ENCODE results near the gene CYP46A1.

The CYP46A1 gene

GRCh38 chr14:99678198-99678597 lies 5.9 kb upstream of the CYP46A1 start:
- DNase-seq (ENCODE audit: low read depth, low spot score), result no peak
- ChIA-PET CTCF (interaction anchor here (0.8 to 8.1 kb wide), 5 partner anchors 9 to 206 kb away, joined by 3 to 134 read pairs (median 4); no protein-coding TSS in a partner anchor), POLR2A (no interaction called here)
- H3K4me3 ChIP-seq (ENCODE audit: low read depth, low read length), result no peak overlapping the region
- TF ChIP-seq CTCF (IDR thresholded peaks at IDR 0.05; ENCODE audit: insufficient read depth, low read length, missing control alignments), result no peak

- POLR2A ChIA-PET, result no interaction called here
- TF ChIP-seq CTCF (IDR thresholded peaks at IDR 0.05; ENCODE audit: insufficient read depth, low read length, missing control alignments), result no peak
- no peak for DNase-seq (ENCODE audit: low read depth, low spot score)
- no peak overlapping the region for H3K4me3 ChIP-seq (ENCODE audit: low read depth, low read length)
- CTCF ChIA-PET, result interaction anchor here (1.0 to 8.1 kb wide), 5 partner anchors 11 to 205 kb away, joined by 3 to 134 read pairs (median 3); no protein-coding TSS in a partner anchor
Measured at GRCh38 chr14:99679111-99679510, 5.0 kb upstream of the CYP46A1 start.

- DNase-seq (ENCODE audit: low read depth, low spot score), result no peak
- POLR2A ChIA-PET, result no interaction called here
- no peak for TF ChIP-seq CTCF (IDR thresholded peaks at IDR 0.05; ENCODE audit: insufficient read depth, low read length, missing control alignments)
- H3K4me3 ChIP-seq (ENCODE audit: low read depth, low read length), result no peak overlapping the region
- CTCF ChIA-PET, result interaction anchor here (0.9 to 8.1 kb wide), 7 partner anchors 9 to 223 kb away, joined by 3 to 134 read pairs (median 4); no protein-coding TSS in a partner anchor
Measured at GRCh38 chr14:99679543-99679942, 4.6 kb upstream of the CYP46A1 start.

GRCh38 chr14:99679996-99680395 lies 4.1 kb upstream of the CYP46A1 start:
- DNase-seq (ENCODE audit: low read depth, low spot score), result no peak
- TF ChIP-seq CTCF (IDR thresholded peaks at IDR 0.05; ENCODE audit: insufficient read depth, low read length, missing control alignments), result no peak
- CTCF ChIA-PET, result interaction anchor here (0.9 to 8.1 kb wide), 8 partner anchors 8 to 222 kb away, joined by 3 to 134 read pairs (median 4); no protein-coding TSS in a partner anchor
- POLR2A ChIA-PET, result no interaction called here
- no peak overlapping the region for H3K4me3 ChIP-seq (ENCODE audit: low read depth, low read length)

DNA sequence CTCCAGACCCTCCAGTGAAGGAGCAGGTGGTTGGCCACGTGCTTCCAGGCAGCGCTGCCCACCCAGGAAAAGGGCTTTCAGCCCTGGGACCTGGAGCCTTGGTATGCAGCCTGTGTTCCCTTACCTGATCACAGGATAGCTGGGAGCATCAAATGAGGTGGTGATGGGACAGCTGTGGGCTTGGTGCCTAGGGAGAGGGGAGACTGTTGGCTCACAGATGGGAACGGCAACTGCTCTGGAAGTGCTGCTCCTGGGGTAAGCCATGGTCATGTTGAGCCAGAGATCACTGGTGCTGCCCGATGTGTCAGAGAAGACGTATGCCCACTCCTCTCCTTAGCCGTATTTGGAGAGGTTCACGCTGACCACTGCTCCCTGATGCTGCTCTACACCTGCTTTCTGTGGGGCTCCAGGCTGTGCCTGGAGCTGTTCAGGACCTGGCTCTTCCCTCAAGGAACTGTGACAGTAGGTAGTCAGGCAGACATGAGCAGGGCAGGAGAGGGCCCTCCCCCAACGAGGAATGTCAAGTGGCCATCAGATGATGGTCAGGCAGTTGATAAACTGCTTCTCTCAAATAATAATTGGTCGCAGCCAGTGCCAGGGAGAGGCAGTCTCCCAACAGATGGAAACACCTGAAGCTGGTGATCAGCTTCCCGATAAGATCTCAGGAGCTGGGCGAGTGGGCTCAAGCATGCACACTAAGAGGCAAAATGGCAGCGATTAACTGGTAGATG lies 2.8 kb upstream of the CYP46A1 start:
- ChIA-PET CTCF (interaction anchor here (1.1 to 8.1 kb wide), 8 partner anchors 8 to 219 kb away, joined by 3 to 134 read pairs (median 6); no protein-coding TSS in a partner anchor), POLR2A (no interaction called here)
- no peak for DNase-seq (ENCODE audit: low read depth, low spot score)
- no peak for TF ChIP-seq CTCF (IDR thresholded peaks at IDR 0.05; ENCODE audit: insufficient read depth, low read length, missing control alignments)
- no peak overlapping the region for H3K4me3 ChIP-seq (ENCODE audit: low read depth, low read length)

DNA sequence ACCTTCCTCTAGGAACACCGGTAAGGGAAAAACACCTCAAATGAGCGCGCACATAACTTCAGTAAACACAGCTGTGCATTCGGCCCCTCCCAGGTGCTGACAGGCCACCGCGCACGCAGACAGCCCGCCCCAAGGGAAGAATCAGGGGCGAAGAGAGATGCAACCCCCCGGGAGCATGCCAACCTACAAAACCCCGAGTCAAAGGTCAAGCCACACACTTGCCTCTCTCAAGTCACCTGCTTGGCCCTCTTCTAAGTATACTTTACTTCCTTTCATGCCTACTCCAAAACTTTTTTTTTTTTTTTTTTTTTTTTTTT lies 2.3 kb upstream of the CYP46A1 start:
- no peak for TF ChIP-seq CTCF (IDR thresholded peaks at IDR 0.05; ENCODE audit: insufficient read depth, low read length, missing control alignments)
- POLR2A ChIA-PET, result no interaction called here
- H3K4me3 ChIP-seq (ENCODE audit: low read depth, low read length), result no peak overlapping the region
- no peak for DNase-seq (ENCODE audit: low read depth, low spot score)
- CTCF ChIA-PET, result interaction anchor here (0.8 to 8.1 kb wide), 8 partner anchors 9 to 222 kb away, joined by 3 to 134 read pairs (median 4); no protein-coding TSS in a partner anchor

Data from AG04449 (cell line).